HG03354 (cell line): ENCODE measurements around the gene PFN3.

Experiments used
- ATAC-seq: cut with Tn5 transposase; IDR thresholded peaks from one replicate; pipeline ENCODE4 v1.9.1; 2021; ENCODE audit warnings: mild to moderate bottlenecking; ENCODE audit not compliant: unreplicated experiment, poor library complexity, severe bottlenecking

PFN3 gene

DNA sequence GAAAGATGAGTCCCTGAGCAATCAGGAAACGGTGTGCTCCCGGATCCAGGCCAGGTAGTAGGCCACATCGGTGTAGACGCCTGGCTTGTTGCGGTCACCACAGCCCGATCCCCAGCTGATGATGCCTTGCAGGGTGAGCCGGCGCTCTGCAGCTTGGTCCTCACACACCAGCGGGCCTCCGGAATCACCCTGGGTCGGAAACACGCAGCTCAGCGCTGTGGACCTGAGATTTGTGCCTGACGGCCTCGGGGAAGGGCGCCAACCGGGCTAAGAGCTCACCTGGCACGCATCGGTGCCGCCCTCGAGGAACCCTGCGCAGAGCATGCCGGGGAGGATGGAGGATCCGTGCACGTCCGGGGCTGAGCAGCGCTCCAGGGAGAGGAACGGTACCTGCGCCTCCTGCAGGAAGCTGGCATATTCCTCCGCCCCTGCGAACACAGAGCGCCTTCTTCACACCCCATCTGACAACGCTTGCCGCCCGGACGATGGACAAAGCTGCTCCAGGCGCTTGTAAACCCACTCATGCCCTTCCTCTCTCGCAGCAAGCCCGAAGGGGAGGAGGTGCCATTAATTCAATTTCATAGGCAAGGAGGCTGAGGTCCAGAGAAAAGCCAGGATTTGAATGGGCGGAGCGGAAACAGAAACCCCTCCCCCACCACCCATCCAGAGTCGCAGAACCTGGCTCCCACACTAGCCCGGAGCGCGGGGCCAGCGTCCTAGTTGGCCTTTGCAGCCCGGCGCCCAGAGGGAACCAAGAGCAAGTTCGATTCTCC is 2.0 kb upstream of the PFN3 start:
- ATAC-seq: no peak

DNA sequence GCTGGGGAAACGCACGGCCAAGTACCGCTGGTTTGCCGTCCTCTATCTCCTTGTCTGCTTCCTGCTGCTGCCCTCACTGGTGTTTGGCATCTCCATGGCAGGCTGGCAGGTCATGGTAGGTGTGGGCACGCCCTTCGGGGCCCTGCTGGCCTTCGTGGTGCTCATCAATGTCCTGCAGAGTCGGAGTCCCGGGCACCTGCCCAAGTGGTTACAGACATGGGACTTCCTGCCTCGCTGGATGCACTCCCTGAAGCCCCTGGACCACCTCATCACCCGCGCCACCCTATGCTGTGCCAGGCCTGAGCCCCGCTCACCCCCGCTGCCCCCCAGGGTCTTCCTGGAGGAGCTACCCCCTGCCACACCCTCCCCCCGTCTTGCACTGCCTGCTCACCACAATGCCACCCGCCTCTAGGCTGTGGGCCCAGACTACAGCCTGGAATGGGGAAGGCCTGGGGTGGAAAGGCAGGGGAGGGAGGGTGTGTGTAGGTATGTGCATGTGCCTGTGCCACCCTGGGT is 2.5 kb downstream of the PFN3 start:
- ATAC-seq: no peak

DNA sequence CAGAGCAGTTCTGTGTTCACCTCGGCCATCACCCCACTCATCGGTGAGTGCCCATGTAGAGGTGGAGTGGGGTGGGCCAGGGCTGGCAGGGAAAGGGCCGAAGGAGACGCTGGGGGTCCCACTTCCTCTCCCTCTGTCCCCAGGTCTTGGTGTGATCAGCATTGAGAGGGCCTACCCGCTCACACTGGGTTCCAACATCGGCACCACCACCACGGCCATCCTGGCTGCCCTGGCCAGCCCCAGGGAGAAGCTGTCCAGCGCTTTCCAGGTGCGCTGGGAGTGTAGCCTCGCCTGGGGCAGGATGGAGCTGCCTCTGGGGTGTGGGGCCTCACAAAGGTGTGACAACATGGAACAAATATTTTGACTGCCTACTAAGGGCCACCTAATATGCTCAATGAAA is 3.7 kb downstream of the PFN3 start:
- ATAC-seq: no peak

DNA sequence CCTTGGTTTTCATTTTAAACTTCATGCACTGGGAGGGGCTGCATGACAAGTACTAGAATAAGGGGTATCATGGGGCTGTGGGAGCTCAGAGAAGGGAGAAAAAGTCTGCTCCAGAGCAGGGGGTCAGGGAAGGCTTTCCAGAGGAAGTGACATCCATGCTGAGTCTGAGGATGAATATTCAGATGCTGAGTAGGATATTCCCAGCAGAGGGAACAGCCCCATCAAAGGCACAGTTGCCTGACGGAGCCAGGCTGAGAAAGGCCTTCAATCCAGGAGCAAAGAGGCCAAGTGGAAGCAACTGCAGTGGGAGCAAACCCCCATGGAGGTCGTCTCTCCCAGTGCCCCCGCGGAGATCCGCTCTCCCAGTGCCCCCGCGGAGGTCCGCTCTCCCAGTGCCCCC is 4.4 kb downstream of the PFN3 start:
- no peak for ATAC-seq

DNA sequence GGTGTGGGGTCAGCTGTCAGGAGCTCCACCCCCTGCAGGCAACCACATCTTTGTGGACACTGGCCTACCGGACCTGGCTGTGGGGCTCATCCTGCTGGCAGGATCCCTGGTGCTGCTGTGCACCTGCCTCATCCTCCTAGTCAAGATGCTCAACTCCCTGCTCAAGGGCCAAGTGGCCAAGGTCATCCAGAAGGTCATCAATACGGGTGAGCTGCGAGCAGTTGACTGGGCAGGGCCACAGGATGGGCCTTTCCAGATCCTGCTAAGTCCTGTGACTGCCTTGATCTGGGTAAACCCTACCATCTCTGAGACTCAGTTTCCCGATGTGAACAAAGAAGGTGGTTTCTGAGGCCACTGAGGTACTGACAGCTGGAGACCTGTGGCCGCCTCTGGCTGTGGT is 6.5 kb downstream of the PFN3 start:
- no peak for ATAC-seq

DNA sequence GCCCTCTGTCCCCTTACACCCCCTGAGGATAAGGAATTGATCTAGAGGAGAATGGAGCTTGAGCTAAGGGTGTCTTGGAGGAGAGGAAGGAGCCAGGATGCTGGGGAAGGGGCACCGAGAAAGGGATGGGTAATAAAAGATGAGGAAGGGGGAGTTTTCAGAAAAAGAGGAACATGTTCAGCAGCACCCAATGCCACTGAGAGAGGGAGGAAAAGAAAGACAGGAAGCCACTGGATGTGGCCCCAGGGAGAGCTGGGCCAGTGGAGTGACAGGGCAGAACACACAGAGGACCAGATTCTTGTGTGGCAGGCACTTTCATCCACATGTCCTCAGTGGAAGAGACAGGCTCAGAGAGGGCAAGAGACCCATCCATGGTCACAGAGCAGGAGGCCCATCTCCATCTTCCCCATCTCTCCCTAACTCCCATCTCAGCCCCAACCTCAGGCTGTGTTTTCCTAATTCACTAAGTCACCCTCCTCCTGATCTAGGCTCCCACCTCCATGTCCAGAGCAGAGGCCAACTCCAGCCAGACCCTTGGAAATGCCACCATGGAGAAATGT is 7.2 kb downstream of the PFN3 start:
- no peak for ATAC-seq

DNA sequence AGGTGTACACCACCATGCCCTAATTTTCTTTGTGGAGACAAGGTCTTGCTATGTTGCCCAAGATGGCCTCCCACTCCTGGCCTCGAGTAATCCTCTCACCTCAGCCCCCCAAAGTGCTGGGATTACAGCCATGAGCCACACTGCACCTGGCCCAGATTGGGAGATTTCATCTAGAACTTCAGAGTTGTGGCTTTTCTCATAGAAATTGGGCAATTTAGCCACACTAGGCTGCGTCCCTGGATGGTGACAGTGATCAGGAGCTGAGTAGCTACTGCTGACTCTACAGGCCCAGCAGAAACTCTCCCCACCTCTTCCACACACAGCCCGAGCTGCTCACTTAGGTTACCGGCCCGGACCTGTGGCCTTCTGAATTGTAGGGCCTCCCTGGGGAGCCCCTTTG is 7.7 kb downstream of the PFN3 start:
- ATAC-seq: no peak

DNA sequence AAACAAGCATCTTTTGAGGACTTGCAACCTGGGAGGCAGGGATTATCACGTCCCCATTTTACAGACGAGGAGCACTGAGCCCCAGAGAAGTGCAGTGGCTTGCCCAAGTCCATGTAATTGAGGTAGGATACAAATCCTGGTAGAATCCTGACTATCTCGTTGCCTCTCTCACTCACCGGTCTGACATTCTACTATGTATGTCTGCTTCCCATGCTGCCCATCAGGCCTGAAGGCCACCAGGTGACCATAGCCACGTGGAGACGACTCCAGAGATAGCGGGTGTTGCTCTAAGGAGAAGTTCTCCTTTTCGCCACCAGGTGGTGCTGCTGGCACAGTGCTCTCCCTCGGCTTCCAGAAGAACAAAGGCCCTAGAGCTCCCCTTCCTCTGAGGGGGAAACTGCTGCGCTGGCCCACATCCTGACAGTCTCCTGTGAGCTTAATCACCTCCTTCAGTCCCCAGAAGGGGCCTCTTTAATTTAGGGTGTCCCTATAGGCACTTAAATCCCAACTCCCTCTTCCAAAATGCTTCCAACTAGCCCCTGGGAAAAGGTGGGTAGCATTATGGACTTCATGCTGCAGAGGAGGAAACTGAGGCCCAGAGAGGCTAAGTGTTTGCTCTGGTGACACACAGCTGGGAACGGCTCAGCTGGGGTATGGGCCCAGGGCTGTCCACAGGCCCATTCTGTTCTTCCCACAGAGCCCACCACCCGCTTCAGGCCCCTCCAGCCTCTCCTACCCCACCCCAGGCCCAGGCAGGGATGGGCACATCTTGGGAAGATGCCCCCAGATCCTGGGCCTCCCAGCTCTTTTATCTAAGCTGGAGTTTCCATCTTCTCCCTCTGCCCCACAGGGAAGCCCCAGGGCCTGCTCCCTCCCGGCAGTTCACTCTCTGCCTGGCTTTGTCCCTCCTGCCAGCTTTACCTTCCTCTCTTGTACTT is 9.8 kb downstream of the PFN3 start:
- peak; percentile 80 for ATAC-seq

DNA sequence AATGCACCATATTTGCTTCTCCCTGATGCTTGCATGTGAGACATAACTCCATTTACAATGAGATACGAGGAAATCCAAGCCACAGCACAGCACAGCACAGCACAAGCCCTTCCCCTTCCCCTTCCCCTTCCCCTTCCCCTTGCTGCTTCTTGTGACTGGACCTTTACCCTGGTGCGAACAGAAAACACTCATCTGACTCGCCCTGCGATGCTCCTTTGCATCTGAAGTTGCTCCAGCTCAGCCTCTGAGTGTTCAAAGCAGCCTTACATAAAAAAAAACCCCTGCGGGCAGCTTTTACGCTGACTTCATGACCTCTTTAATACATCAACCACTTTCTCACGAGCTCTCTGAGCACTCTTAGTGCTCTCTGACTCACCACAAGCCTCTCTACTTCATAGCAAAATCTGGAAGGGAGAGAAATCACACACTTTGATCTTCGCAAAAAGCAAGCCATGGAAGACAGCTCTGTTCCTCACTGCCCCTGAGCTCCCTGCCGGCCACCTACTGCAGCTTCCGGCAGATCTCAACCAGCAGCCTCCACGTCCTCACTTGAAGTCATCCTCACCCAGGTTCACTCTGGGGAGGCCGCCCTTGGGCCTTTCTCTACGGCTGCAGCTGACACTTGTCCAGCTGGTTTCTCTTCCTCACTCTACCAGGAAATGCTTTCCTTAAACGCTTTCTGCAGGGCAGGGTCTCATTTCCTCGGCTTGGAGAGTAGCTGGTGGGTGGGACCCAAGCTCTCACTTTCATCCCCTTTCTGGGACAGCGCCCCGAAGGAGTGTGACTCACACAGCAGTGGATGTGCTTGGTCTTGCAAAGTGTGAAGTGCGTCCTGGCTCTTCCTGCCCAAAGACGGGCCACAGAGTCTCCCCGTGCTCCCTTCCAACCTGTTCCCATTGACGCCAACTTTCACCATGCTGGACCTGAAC is 11.0 kb downstream of the PFN3 start:
- no peak for ATAC-seq

DNA sequence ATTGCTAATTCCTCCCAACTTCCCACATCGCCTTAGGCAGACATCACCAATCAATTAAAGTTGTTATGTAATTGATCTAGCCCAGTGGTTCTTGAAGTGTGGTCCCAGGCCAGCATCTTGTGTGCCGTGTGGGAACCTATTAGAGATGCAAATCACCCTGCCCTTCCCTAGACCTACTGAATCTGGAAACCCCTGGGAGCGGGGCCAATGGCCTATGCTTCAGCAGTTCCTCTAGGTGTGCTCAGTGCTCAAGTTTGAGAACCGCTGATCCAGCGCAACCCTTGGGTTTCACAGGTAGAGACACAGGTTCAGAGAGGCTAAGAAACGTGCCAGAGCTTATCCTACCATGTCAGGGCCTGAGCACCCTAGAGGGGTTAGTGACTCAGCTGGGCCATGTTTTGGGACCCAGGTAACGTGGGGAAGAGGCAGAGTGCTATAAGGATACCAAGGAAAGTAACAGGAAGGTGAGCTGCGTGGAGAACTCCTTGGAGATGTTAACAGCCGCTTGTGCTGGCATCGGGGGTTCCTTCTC is 11.9 kb downstream of the PFN3 start:
- ATAC-seq: no peak

DNA sequence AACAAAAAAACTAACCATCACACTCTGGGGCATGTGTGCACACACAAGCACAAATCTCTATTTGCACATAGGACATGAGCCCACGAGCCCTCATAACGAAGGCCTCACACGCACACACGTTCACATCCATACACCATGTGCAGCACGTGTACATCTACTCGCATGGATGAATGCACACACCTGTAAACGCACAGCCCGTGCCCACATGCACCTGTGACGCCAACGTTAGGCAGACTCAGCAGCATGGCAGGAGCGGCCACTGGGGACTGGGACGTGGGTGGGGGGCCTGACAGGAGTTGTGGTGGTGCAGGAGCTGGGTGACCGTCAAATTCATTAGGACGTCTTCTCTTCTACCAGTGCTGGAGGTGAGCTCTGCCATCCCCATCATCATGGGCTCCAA is 13.1 kb downstream of the PFN3 start:
- no peak for ATAC-seq

DNA sequence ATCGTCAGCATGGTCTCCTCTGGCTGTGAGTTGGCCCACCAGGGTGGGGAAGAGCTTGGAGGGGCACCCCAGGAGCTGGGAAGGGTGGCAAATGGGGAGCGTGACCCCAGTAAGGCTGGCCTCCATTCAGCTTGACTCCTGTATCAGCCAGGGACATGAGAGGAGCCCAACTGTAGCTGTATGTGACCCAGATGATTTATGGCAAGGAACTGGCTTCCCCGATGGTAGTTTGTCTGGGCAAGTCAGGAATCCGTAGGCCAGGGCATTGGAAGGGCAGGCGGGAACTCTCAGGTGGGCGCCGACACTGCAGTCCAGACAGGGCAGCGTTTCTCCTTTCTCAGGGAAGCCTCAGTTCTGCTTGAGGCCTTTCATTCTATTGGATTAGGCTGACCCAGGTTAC is 13.9 kb downstream of the PFN3 start:
- ATAC-seq: no peak

DNA sequence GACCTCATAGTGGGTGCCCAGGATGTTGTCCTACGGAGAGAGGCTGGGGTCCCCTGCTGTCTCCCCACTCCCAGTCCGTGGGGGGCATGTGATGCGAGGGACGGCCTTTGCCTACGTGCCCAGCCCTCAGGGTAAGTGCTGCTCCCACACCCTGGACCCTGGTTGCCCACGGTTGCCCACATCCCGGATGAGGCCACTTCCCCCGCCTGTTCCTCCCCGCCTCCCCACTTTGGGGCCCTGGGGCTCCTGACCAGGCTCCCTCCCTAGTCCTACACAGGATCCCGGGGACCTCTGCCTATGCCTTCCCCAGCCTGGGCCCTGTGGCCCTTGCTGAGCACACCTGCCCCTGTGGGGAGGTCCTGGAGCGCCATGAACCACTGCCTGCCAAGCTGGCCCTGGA is 14.7 kb downstream of the PFN3 start:
- no peak for ATAC-seq

DNA sequence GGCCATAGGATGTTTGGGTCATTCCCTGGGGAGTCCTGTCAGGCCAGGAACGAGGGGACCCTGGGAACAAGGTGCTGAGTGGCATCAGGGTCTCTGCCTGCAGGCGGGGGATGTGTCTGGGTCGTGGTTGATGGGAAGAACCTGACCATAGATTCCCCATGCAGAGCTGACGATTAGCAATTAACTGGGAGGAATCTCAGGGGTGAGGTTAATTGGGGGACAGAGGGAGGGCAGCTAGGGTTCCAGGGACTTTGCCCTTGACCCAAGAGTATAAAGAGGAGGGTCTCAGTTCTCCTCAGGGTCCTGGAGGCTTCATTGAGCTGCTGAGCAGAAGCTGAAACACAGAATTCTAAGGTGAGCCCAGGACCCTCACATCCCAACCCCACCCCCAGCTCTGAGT is 16.3 kb downstream of the PFN3 start, which contains the start of gene SLC34A1:
Gene SLC34A1 (plus strand): TSS at position 301 of the 400 bp plus-strand sequence. CDS start 1,308 bp downstream, outside the sequence.
- ATAC-seq: no peak

DNA sequence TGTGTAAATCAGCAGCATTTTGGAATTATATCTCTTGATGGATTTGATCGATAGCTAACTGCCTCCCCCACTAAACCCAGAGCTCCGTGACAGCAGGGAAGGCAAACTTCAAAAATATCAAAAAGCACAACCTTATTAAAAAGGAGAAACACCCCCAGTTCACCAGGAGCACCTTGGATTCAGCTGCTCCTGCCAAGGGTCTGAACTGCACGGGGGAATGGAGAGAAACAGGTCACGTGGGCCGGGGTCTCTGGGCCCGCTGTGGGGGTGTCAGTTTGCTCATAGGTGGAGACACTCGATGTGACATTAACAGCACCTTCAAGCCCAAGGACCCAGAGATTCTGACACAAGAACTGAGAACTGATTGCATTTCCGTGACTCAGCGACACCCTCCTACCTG is 17.3 kb downstream of the PFN3 start:
- ATAC-seq: no peak

DNA sequence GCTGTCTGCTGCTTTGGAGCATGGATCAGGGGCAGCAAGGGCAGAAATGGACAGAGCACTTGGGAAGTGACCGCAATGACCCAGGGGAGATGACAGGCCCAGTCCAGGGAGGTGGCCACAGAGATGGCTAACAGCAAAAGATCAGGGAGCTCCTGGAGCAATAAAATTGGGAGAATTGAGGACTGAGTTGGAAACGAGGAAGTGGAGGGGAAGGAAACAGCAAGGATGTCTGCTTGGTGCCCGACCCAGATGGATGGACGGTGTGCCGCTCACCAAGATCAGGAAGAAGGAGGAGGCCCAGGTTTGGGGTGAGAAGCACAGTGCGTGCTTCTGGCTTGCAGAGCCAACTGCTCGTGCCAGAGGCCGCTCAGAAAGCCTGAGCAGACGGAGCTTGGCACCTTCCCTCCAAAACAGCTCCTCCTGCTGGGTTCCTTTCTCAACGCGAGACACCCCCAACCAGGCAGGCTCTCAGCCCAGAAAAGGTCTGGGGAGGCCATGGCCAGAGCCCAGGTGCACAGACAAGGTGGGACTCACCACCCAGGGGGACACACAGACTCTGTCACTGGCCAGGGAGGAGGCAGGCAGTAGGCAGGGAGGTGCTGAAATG is 17.9 kb downstream of the PFN3 start:
- no peak for ATAC-seq

DNA sequence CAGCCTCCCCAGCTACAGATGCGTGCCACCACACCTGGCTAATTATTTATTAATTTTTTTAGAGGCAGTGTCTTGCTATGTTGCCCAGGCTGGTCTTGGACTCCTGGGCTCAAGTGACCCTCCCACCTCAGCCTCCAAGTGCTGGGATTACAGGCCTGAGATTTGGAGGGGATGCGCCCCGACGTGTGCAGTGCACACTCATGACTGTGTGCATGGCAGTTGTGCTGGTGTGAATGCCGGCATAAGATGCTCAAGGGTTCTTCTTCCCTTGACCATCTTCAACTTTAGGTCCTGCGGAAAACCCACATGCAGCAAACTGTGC is 19.7 kb downstream of the PFN3 start:
- no peak for ATAC-seq

DNA sequence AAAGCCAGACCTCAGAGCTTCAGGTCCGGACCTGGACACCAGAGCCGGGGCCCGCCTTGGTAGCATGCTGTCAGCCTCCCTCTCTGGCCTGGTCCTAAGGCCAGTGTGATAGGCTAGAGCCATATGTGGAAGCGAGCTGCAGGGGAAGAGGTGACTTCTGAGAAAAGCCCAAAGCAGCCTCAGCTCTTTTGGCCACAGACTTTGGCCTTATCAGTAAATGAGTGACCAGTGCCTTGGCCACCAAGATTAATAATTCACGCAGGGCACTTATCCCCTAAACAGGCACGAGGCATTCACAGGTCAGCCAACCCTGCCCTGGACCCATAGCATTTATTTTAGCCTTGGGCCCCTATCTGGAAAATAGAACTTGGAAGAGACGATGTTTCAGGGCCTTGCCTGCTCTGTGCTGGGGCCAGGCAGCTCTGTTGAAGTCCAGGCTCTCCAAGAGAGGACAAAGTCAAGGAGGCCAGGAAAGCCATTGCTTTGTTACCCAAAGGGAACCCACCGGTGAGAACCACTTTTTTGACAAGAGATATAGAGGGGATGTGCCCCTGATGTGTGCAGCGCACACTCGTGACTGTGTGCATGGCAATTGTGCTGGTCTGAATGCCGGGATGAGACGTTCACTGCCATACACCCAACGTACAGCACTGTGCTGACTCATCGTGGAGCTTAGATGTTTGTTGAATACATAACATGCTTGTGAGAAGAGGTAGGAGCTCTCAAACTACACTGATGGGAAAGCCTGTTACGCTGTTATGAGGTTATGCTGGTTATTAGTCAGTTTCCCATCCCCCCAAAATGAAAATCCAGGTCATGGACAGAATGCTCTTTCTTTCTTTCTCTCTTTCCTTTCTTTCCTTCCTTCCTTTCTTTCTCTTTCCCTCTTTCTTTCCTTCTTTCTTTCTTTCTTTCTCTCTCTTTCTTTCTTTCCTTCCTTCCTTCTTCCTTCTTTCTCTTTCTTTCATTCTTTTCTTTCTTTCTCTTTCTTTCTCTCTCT is 21.3 kb downstream of the PFN3 start:
- peak; percentile 74 for ATAC-seq
